HEK293 (cell line): Measurements from ENCODE around the gene DNAJB4.

Source experiments
- CTCF ChIA-PET: fragments of 350-600 bp; formaldehyde crosslinking; extraction: SDS; loops from one replicate; lab custom pipeline; 2021; ENCODE audit warnings: antibody characterized with exemption; lab: Yijun Ruan, JAX
- POLR2A ChIA-PET: fragments of 300-600 bp; formaldehyde crosslinking; extraction: SDS; loops from one replicate; lab custom pipeline; 2020; ENCODE audit warnings: antibody characterized with exemption, inconsistent platforms; lab: Yijun Ruan, JAX
- H3K27ac ChIP-seq: fragments of 200-500 bp; sonication (Bioruptor generic); 2 replicates; pipeline ENCODE4 v1.5.1; 2014; ENCODE audit warnings: low read depth, low read length, control low read depth, inconsistent platforms; ENCODE audit errors: extremely low read depth
- H3K36me3 ChIP-seq, 2 experiments: fragments of 200-500 bp in 1 of 2; sonication (Bioruptor generic) in 1 of 2; 1 replicate in 1 of 2; 2 replicates in 1 of 2; pipeline ENCODE4 v1.5.1; 2014 to 2017; ENCODE audit warnings: inconsistent platforms in 2 of 2, low read length in 2 of 2; ENCODE audit not compliant: control insufficient read depth in 2 of 2, insufficient read depth in 1 of 2
- H3K4me1 ChIP-seq: fragments of 200-500 bp; sonication (Bioruptor generic); 2 replicates; pipeline ENCODE4 v1.5.1; 2014; ENCODE audit warnings: mild to moderate bottlenecking, low read length, inconsistent platforms; ENCODE audit not compliant: control insufficient read depth, insufficient read depth
- H3K4me3 ChIP-seq: 2 replicates; pipeline ENCODE4 v1.5.1; 2011; ENCODE audit warnings: low read depth, mild to moderate bottlenecking, control low read depth, low read length, moderate library complexity
- H3K9me3 ChIP-seq: fragments of 200-500 bp; sonication (Bioruptor generic); 2 replicates; pipeline ENCODE4 v1.5.1; 2014; ENCODE audit warnings: low read depth, low read length, inconsistent platforms; ENCODE audit not compliant: control insufficient read depth, insufficient read depth
- GLIS2 ChIP-seq: fragments of 450-650 bp; formaldehyde crosslinking; IDR thresholded peaks from 2 replicates; pipeline ENCODE4 v1.5.1; 2016; ENCODE audit warnings: missing biosample characterization, missing genetic modification characterization
- KLF1 ChIP-seq: fragments of 450-650 bp; formaldehyde crosslinking; IDR thresholded peaks from 2 replicates; pipeline ENCODE4 v1.5.1; 2016; ENCODE audit warnings: missing biosample characterization, missing genetic modification characterization
- MYNN ChIP-seq: fragments of 450-650 bp; formaldehyde crosslinking; IDR thresholded peaks from 2 replicates; pipeline ENCODE4 v1.5.1; 2016; ENCODE audit warnings: missing biosample characterization, missing genetic modification characterization, borderline replicate concordance
- ZEB2 ChIP-seq: fragments of 450-650 bp; formaldehyde crosslinking; IDR thresholded peaks from 2 replicates; pipeline ENCODE4 v1.5.1; 2016; ENCODE audit warnings: missing biosample characterization, missing genetic modification characterization
- ZNF16 ChIP-seq: fragments of 450-650 bp; formaldehyde crosslinking; IDR thresholded peaks from 2 replicates; pipeline ENCODE4 v1.5.1; 2016; ENCODE audit warnings: low read depth, missing biosample characterization, missing genetic modification characterization
- ZNF169 ChIP-seq: fragments of 450-650 bp; formaldehyde crosslinking; IDR thresholded peaks from 2 replicates; pipeline ENCODE4 v1.5.1; 2016; ENCODE audit warnings: missing biosample characterization, missing genetic modification characterization
- ZNF2 ChIP-seq: fragments of 450-650 bp; formaldehyde crosslinking; IDR thresholded peaks from 2 replicates; pipeline ENCODE4 v1.5.1; 2016; ENCODE audit warnings: missing biosample characterization, missing genetic modification characterization
- ZNF23 ChIP-seq: fragments of 450-650 bp; formaldehyde crosslinking; IDR thresholded peaks from 2 replicates; pipeline ENCODE4 v1.5.1; 2016; ENCODE audit warnings: missing biosample characterization, missing genetic modification characterization, borderline replicate concordance
- ZNF366 ChIP-seq: fragments of 450-650 bp; formaldehyde crosslinking; conservative IDR thresholded peaks from 2 replicates; pipeline ENCODE4 v1.5.1; 2016; ENCODE audit warnings: missing biosample characterization, missing genetic modification characterization
- ZNF514 ChIP-seq: fragments of 450-650 bp; formaldehyde crosslinking; IDR thresholded peaks from 2 replicates; pipeline ENCODE4 v1.5.1; 2016; ENCODE audit warnings: missing biosample characterization, missing genetic modification characterization
- ZNF571 ChIP-seq: fragments of 450-650 bp; formaldehyde crosslinking; IDR thresholded peaks from 2 replicates; pipeline ENCODE4 v1.5.0; 2017; ENCODE audit warnings: missing biosample characterization, missing genetic modification characterization
- ZNF596 ChIP-seq: fragments of 450-650 bp; IDR thresholded peaks from 2 replicates; pipeline ENCODE4 v1.5.0; 2018; ENCODE audit warnings: missing biosample characterization, mild to moderate bottlenecking, missing genetic modification characterization, moderate library complexity
- ZNF670 ChIP-seq: fragments of 450-650 bp; formaldehyde crosslinking; IDR thresholded peaks from 2 replicates; pipeline ENCODE4 v1.5.1; 2016; ENCODE audit warnings: missing biosample characterization, missing genetic modification characterization, low read depth
- ZSCAN23 ChIP-seq: fragments of 450-650 bp; formaldehyde crosslinking; IDR thresholded peaks from 2 replicates; pipeline ENCODE4 v1.5.1; 2016; ENCODE audit warnings: missing biosample characterization, missing genetic modification characterization
- TF ChIP-seq, protein P1 (sequence below): fragments of 450-650 bp; formaldehyde crosslinking; IDR thresholded peaks from 2 replicates; pipeline ENCODE4 v1.5.1; 2017; ENCODE audit warnings: missing biosample characterization, missing genetic modification characterization
- TF ChIP-seq, protein P2 (sequence below): fragments of 450-650 bp; formaldehyde crosslinking; IDR thresholded peaks from 2 replicates; pipeline ENCODE4 v1.5.1; 2016; ENCODE audit warnings: missing biosample characterization, missing genetic modification characterization
- TF ChIP-seq, protein P3 (sequence below): fragments of 450-650 bp; formaldehyde crosslinking; IDR thresholded peaks from 2 replicates; pipeline ENCODE4 v1.5.1; 2017; ENCODE audit warnings: missing biosample characterization, missing genetic modification characterization
- TF ChIP-seq, protein P4 (sequence below): fragments of 450-650 bp; formaldehyde crosslinking; IDR thresholded peaks from 2 replicates; pipeline ENCODE4 v1.5.1; 2016; ENCODE audit warnings: missing biosample characterization, missing genetic modification characterization
- TF ChIP-seq, protein P5 (sequence below): fragments of 450-650 bp; formaldehyde crosslinking; IDR thresholded peaks from 2 replicates; pipeline ENCODE4 v1.5.1; 2016; ENCODE audit warnings: missing biosample characterization, missing genetic modification characterization

The DNAJB4 gene

DNA sequence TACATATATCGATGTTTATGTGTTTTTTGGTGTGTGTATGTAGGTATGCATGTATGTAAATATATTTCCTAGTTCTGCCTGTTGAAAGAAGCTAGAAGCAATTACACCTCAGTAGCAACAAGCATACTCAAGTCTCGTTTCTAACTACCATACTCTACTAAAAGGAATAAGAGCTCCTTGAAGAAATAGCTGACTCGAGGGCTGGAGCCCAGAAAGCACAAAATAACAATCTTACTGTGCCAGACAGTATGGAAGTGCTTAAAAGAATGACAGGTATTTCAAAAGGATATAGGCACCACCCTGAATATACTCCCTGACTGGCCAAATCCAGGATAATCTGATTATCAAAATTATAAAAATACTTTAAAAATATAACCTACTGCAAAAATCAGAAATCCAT lies 49.0 kb upstream of the DNAJB4 start:
- H3K36me3 ChIP-seq: peaks cover 88 to 98% of the 10 kb centered on the region in 2 experiments
- POLR2A ChIA-PET: interaction anchor here (1.0 kb wide), 1 partner anchor 23 kb away, joined by 4 read pairs; the partner anchor contains the start of gene FUBP1
- TF ChIP-seq ZNF16 (no peak), ZNF169 (tag by site-specific recombination) (no peak), ZEB2 (no peak), MYNN (tag by site-specific recombination) (no peak), ZSCAN23 (tag by site-specific recombination) (no peak), ZNF596 (tag by site-specific recombination) (no peak), KLF1 (tag by site-specific recombination) (no peak), GLIS2 (tag by site-specific recombination) (no peak), ZNF366 (tag by site-specific recombination) (no peak), ZNF23 (tag by site-specific recombination) (no peak), ZNF2 (tag by site-specific recombination) (no peak), ZNF571 (tag by site-specific recombination) (no peak), ZNF670 (tag by site-specific recombination) (no peak), ZNF514 (no peak)
- TF ChIP-seq, protein P1, sequence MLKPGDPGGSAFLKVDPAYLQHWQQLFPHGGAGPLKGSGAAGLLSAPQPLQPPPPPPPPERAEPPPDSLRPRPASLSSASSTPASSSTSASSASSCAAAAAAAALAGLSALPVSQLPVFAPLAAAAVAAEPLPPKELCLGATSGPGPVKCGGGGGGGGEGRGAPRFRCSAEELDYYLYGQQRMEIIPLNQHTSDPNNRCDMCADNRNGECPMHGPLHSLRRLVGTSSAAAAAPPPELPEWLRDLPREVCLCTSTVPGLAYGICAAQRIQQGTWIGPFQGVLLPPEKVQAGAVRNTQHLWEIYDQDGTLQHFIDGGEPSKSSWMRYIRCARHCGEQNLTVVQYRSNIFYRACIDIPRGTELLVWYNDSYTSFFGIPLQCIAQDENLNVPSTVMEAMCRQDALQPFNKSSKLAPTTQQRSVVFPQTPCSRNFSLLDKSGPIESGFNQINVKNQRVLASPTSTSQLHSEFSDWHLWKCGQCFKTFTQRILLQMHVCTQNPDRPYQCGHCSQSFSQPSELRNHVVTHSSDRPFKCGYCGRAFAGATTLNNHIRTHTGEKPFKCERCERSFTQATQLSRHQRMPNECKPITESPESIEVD (tag by site-specific recombination): no peak
- TF ChIP-seq, protein P2, sequence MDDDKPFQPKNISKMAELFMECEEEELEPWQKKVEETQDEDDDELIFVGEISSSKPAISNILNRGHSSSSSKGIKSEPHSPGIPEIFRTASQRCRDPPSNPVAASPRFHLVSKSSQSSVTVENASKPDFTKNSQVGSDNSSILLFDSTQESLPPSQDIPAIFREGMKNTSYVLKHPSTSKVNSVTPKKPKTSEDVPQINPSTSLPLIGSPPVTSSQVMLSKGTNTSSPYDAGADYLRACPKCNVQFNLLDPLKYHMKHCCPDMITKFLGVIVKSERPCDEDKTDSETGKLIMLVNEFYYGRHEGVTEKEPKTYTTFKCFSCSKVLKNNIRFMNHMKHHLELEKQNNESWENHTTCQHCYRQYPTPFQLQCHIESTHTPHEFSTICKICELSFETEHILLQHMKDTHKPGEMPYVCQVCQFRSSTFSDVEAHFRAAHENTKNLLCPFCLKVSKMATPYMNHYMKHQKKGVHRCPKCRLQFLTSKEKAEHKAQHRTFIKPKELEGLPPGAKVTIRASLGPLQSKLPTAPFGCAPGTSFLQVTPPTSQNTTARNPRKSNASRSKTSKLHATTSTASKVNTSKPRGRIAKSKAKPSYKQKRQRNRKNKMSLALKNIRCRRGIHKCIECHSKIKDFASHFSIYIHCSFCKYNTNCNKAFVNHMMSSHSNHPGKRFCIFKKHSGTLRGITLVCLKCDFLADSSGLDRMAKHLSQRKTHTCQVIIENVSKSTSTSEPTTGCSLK (tag by site-specific recombination): no peak
- TF ChIP-seq, protein P3, sequence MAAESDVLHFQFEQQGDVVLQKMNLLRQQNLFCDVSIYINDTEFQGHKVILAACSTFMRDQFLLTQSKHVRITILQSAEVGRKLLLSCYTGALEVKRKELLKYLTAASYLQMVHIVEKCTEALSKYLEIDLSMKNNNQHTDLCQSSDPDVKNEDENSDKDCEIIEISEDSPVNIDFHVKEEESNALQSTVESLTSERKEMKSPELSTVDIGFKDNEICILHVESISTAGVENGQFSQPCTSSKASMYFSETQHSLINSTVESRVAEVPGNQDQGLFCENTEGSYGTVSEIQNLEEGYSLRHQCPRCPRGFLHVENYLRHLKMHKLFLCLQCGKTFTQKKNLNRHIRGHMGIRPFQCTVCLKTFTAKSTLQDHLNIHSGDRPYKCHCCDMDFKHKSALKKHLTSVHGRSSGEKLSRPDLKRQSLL: no peak
- TF ChIP-seq, protein P4, sequence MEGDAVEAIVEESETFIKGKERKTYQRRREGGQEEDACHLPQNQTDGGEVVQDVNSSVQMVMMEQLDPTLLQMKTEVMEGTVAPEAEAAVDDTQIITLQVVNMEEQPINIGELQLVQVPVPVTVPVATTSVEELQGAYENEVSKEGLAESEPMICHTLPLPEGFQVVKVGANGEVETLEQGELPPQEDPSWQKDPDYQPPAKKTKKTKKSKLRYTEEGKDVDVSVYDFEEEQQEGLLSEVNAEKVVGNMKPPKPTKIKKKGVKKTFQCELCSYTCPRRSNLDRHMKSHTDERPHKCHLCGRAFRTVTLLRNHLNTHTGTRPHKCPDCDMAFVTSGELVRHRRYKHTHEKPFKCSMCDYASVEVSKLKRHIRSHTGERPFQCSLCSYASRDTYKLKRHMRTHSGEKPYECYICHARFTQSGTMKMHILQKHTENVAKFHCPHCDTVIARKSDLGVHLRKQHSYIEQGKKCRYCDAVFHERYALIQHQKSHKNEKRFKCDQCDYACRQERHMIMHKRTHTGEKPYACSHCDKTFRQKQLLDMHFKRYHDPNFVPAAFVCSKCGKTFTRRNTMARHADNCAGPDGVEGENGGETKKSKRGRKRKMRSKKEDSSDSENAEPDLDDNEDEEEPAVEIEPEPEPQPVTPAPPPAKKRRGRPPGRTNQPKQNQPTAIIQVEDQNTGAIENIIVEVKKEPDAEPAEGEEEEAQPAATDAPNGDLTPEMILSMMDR: no peak
- TF ChIP-seq, protein P5, sequence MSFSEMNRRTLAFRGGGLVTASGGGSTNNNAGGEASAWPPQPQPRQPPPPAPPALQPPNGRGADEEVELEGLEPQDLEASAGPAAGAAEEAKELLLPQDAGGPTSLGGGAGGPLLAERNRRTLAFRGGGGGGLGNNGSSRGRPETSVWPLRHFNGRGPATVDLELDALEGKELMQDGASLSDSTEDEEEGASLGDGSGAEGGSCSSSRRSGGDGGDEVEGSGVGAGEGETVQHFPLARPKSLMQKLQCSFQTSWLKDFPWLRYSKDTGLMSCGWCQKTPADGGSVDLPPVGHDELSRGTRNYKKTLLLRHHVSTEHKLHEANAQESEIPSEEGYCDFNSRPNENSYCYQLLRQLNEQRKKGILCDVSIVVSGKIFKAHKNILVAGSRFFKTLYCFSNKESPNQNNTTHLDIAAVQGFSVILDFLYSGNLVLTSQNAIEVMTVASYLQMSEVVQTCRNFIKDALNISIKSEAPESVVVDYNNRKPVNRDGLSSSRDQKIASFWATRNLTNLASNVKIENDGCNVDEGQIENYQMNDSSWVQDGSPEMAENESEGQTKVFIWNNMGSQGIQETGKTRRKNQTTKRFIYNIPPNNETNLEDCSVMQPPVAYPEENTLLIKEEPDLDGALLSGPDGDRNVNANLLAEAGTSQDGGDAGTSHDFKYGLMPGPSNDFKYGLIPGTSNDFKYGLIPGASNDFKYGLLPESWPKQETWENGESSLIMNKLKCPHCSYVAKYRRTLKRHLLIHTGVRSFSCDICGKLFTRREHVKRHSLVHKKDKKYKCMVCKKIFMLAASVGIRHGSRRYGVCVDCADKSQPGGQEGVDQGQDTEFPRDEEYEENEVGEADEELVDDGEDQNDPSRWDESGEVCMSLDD (tag by site-specific recombination): no peak

More for the DNA sequence above, 49.0 kb upstream of the DNAJB4 start:
- CTCF ChIA-PET: interaction anchor here (0.6 to 0.8 kb wide), 3 partner anchors 9 to 159 kb away, joined by 3 read pairs; no protein-coding TSS in a partner anchor
- Histone ChIP-seq H3K27ac (no peak overlapping the region), H3K4me3 (no peak overlapping the region), H3K9me3 (no peaks in the 10 kb centered on the region), H3K4me1 (no peaks in the 10 kb centered on the region)
